Lower leg skin (tissue), 3 donors: ENCODE results near the gene DYNC1LI2.

Experiments used
- CTCF ChIP-seq, 3 donors: fragments of 450-650 bp; IDR thresholded peaks; one replicate each; pipeline ENCODE4 v1.5.1; 2016; ENCODE audit warnings: antibody characterized with exemption in 3 of 3, mild to moderate bottlenecking in 3 of 3, moderate library complexity in 2 of 3
- POLR2A ChIP-seq, 2 donors: fragments of 450-650 bp; IDR thresholded peaks; one replicate each; pipeline ENCODE4 v1.6.1; 2016 to 2017; ENCODE audit warnings: antibody characterized with exemption in 2 of 2, mild to moderate bottlenecking in 1 of 2, moderate library complexity in 1 of 2

- TF ChIP-seq CTCF (IDR thresholded peaks at IDR 0.05) (no peak), POLR2A (IDR thresholded peaks at IDR 0.05) (no peak)
Observed at GRCh38 chr16:66701026-66701425, 50.4 kb downstream of the DYNC1LI2 start.
